NCI-H1048 (cell line): Measurements from ENCODE around the gene GIGYF2.
"Not testable (repeated sequence)": the region's sequence is repeated elsewhere in the genome, so short reads cannot be mapped to it uniquely, and the experiment has no call there.

Experiments used
- DNase-seq: peaks from one replicate; lab custom pipeline; 2025; lab: John Stamatoyannopoulos, UW

GIGYF2 gene

GRCh38 chr2:232689152-232689910 is 7.8 kb upstream of the GIGYF2 start:
- no peak for DNase-seq

- DNase-seq = not testable (repeated sequence)
Measured at GRCh38 chr2:232691117-232691516, 6.0 kb upstream of the GIGYF2 start.

DNA sequence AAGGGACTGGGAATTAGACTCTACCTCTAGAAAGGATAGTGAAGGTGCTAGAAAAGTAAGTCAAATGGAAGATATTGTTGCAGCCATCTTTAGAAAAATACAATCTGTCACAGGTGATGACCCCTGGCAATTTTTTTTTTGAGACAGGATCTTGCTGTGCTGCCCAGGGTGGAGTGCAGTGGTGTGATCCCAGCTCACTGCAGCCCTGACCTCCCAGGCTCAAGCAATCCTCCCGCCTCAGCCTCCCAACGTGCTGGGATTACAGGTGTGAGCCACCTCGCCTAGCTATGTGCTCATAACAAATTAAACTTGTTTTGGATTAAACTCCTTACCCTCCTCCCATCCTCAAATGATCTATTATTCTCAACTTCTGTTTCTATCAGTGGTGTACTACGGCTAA is 3.8 kb upstream of the GIGYF2 start:
- DNase-seq = no peak

GRCh38 chr2:232696609-232697058 is 497 bp upstream of the GIGYF2 start:
- DNase-seq = no peak

DNA sequence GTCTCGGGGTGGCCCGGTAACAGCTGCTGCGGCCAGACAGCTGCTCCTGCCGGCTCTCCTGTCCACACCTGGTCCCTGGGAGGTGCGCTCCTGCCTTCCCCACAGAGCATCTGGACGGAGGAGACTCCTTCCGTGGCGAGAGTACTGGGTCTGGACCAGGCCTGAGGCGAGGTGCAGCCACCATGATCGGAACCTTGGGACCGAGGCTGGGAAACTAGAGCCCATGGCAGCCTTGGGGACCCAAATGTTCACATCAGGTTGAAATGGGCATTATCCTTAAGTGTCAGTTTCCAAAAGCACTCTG is 628 bp downstream of the GIGYF2 start:
- no peak for DNase-seq

- no peak for DNase-seq
Measured at GRCh38 chr2:232698556-232699091, 1.5 kb downstream of the GIGYF2 start.

DNA sequence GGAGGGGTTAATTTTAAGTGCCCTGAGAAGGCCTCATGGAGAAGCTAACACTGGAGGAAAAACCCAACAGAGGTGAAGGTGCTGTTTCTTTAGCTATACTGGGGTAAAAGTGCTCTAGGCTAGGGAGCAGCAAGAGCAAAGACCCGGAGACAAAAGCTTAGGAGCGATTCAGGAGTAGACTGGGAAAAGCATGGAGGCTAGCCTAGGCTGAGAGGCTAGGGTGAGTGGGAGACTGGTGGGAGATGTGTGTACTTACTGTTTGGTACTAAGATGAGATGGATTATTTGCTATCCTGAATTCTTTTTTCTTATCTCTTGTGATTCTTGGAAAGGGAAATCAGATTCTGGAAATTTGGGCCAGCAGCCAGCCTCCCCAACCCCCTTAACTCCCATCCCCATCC is 2.0 kb downstream of the GIGYF2 start:
- DNase-seq = no peak

DNA sequence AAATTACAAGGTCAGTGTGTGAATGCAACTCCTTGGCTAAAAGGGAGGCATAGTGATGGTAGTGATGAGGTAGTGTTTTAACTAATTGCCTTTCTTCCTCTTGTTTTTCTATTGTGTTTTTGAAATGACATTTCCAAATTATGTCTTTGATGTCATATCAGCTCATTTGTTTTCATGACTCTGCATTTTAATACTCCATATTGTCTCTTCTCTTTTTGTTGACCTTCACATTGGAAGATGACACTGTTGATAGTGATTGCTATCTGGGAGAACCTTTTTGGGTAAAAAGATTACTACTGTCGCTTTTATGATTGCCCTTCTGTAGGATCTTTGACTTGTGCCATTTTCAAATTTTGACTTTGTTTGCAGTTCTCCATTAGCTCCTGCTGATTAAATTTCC is 3.0 kb downstream of the GIGYF2 start:
- DNase-seq = no peak

DNA sequence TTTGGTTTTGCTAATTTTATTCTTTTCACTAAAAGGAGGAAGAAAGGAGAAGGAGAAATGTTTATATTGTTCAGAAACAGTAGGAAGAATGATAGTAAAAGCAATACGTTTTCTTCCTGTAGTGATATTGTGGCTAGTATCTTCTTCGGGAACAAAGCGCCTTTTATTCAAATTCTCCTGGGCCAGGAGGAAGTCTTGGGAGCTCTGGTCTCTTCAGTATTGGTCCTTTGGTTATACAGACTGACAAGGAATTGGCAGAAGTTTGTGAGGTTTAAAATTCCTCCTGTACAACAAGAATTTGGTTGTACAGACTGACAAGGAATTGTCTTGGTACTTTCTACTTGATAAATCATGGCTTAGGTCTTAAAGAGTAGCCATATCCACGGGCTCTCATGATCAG is 9.9 kb downstream of the GIGYF2 start:
- no peak for DNase-seq

GRCh38 chr2:232713505-232713904 is 16.4 kb downstream of the GIGYF2 start:
- no peak for DNase-seq

GRCh38 chr2:232714969-232715368 is 17.8 kb downstream of the GIGYF2 start:
- no peak for DNase-seq

DNA sequence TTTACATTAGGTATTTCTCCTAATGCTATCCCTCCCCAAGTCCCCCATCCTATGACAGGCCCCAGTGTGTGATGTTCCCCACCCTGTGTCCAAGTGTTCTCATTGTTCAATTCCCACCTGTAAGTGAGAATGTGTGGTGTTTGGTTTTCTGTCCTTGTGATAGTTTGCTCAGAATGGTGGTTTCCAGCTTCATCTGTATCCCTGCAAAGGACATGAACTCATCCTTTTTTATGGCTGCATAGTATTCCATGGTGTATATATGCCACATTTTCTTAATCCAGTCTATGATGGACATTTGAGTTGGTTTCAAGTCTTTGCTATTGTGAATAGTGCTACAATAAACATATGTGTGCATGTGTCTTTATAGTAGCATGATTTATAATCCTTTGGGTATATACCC is 22.9 kb downstream of the GIGYF2 start:
- DNase-seq = not testable (repeated sequence)

DNA sequence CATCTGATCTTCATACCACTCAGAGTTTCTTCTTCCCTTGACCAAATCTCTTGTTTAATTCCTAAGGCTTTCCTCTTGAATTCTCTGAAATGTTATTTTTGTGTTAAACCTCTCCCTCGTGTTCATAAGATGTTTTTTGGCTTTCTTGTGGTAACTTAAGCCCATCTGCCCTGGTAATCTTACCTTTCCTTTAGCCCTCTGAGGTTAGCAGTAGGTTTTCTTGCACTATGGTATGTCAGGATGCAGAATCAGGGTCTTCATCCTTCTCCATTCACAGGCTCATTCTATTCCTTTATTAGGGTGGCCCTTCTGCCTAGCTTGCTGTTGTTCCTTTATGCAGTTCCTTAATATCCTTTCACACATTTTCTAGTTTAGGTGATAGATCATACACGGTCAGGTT is 24.1 kb downstream of the GIGYF2 start:
- no peak for DNase-seq

DNA sequence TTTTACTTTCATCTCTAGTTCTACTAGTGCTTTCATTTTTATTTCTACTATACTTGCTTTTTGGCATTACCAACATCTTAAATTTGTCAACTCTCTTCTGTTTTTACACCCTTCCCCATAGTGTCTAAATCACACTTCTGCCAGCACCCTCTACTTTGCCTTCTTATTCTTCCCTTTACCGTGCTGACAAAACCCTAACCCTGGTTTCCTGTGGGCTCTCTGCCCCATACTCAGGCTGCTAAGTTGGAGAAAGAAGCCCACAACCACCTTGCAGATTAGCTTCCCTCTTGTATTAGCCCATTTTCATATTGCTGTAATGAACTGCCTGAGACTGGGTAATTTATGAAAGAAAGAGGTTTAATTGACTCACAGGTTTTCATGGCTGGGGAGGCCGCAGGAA is 24.8 kb downstream of the GIGYF2 start:
- no peak for DNase-seq

- DNase-seq = no peak
Measured at GRCh38 chr2:232723027-232723426, 25.9 kb downstream of the GIGYF2 start.

DNA sequence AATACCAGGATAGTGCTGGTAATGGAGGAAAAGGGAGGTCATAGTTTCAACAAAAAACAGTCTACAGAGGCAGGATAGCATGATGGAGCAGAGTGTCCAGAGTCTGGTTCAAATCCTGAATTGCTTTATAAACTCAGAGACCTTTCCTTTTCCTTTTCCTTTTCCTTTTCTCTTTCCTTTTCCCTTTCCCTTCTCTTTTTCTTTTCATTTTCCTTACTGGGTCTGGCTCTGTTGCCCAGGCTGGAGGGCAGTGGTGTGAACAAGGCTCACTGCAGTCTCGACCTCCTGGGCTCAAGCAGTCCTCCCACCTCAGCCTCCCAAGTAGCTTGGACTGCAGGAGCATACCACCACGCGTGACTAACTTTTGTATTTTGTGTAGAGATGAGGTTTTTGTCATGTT is 31.7 kb downstream of the GIGYF2 start:
- no peak for DNase-seq

DNA sequence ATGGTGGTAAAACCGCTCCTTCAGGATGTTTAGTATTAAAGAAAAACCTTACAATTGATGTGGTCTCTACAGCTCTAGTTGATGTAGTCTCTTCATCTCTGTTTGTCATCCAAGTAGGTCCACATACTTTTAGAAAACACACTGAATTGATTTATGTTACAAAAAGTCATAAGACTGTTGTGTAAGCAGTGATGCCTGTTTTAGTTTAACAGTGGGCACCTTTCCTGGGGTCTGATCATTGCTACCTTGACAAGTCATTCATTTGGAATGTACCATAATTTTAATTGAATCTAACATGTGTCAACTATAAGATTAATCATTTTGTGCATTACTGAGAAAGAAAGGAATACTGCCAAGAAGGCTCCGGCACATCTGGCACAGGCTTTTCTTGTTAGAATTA is 34.3 kb downstream of the GIGYF2 start:
- no peak for DNase-seq

- DNase-seq = no peak
Measured at GRCh38 chr2:232741294-232741693, 44.2 kb downstream of the GIGYF2 start.

- DNase-seq = no peak
Measured at GRCh38 chr2:232741972-232742371, 44.8 kb downstream of the GIGYF2 start.

- DNase-seq = no peak
Measured at GRCh38 chr2:232744963-232745362, 47.8 kb downstream of the GIGYF2 start.

DNA sequence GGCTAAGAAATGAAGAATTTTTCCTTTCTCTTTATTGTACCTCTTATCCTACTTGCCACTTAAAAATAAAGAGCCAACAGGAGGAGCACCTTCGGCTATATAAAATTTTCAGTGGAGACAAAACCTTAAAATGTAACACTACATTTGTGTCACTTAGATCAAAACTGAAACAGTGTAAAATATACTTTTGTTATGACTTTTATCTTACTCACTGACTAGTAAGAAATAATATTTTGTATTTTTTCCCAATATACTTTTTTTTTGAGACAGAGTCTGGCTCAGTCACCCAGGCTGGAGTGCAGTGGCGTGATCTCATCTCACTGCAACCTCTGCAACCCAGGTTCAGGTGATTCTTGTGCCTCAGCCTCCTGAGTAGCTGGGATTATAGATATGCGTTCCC is 50.9 kb downstream of the GIGYF2 start:
- no peak for DNase-seq

GRCh38 chr2:232749331-232749730 is 52.2 kb downstream of the GIGYF2 start:
- DNase-seq = no peak

GRCh38 chr2:232750135-232750671 is 53.1 kb downstream of the GIGYF2 start:
- no peak for DNase-seq

DNA sequence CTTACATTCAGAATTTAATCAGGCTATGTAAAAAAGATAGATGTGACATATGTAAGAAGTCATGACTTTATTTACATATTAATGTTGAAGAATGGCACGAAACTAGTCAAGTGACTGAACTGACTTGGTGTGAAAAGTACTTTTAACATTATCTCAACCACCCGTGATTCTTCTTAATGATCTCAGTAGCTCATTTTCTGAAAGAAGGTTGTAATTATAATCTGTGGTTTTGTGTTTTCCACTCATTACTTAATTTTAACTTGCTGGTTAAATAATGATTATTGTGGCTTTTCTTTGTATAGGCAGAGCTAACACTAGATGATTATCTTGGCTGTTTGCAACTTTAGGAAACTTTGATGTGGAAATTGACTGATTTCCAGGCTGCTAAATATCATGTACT is 60.8 kb downstream of the GIGYF2 start:
- DNase-seq = no peak
